ENCODE data around the gene OR10AD1.

OR10AD1 gene

DNA sequence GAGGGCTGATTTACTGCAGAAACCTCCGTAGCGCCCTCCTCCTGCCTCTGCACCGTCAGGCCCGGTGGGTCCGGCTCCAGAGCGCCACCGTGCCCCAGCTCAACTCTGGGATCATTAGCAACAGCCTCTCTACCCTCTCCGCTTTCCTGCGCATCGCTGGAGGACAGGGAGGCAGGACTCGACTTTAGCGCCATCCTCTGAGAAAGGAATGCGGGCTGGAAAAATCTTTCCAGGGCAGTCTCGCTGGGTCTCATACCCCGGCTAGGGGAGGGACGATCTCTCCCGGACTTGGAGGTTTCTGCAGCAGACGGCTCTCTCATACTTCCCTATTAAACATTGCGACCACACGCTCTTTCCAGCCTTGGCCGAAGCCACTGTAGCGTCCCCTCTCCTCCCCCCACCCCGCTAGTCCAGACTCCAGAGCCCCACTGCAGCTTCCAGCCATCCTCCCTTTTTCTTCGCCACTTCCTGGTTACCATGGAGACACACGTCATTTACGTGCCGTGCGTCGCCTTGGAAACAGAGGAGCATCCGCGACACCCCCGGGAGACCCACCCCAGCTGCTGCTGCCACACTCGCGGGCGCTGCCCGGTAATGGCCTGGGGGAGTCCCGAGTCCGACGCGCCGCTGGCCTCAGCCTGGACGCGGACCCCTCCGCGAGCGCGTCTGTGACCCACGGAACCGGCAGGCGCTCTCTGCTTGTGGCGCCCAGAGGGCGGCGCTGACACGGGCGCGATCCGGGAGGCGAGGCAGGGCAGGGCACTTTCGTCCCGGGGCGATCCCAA, 19.8 kb downstream of the OR10AD1 start, which contains the start of gene CCDC184:
TSS of gene CCDC184 (plus strand) at position 554 of the 785 bp plus-strand sequence. CDS start 479 bp downstream, outside the sequence.
- TF ChIP-seq, protein P1, sequence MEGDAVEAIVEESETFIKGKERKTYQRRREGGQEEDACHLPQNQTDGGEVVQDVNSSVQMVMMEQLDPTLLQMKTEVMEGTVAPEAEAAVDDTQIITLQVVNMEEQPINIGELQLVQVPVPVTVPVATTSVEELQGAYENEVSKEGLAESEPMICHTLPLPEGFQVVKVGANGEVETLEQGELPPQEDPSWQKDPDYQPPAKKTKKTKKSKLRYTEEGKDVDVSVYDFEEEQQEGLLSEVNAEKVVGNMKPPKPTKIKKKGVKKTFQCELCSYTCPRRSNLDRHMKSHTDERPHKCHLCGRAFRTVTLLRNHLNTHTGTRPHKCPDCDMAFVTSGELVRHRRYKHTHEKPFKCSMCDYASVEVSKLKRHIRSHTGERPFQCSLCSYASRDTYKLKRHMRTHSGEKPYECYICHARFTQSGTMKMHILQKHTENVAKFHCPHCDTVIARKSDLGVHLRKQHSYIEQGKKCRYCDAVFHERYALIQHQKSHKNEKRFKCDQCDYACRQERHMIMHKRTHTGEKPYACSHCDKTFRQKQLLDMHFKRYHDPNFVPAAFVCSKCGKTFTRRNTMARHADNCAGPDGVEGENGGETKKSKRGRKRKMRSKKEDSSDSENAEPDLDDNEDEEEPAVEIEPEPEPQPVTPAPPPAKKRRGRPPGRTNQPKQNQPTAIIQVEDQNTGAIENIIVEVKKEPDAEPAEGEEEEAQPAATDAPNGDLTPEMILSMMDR (IDR thresholded peaks at IDR 0.05; ENCODE audit: borderline replicate concordance, insufficient read depth, low read depth, low read length), result peak; percentile 55
- peak within 1 kb of the TSS; percentile 71 for H3K4me3 ChIP-seq (ENCODE audit: low read depth, low read length)

DNA sequence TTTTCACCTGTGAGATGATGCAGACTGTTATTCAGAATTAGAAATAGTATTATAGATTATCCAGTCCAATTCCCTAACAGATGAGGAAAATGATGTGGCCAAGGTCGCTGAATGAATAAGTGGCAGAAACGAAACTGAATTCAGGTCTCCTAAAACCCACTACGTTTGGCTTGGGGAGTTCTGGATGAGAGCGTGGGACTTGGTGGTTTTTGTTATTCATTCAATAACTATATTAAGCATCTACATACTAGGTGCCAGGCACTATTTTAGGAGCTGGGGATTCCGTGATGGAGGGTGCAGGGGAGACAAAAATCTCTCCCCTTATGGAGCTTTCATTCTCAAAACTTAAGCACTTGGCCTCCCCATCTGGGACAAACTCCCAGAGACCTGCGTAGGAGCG, 20.5 kb downstream of the OR10AD1 start:
- TF ChIP-seq, protein P1 (IDR thresholded peaks at IDR 0.05; ENCODE audit: borderline replicate concordance, insufficient read depth, low read depth, low read length), result no peak
- H3K4me3 ChIP-seq (ENCODE audit: low read depth, low read length), result peak overlapping the region; percentile 71

DNA sequence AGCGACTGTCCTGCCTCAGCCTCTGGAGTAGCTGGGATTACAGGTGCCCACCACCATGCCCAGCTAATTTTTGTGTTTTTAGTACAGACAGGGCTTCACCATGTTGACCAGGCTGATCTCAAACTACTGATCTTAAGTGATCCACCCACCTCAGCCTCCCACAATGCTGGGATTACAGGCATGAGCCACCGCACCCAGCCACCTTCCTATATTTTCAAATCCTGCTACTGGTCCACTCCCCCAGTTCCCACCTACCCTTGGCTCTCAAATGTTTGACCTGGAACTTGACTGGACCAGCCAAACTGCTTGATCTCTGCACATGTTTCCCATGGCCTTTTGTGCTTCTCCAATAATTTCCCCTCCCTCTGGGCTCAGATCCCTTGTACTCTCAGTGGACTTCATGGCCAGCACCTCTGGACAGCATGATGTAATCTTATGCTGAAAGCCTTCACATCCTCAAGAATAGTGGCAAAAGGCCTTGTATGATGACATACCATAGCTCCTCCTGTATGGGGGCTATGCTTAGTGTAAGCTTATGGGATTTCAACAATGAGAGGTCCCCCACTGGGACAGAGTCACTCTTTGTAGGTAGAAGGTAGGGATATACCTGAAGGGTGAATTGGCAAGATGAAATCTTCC, 22.1 kb downstream of the OR10AD1 start:
- no peak overlapping the region for H3K4me3 ChIP-seq (ENCODE audit: low read depth, low read length)
- TF ChIP-seq, protein P1 (IDR thresholded peaks at IDR 0.05; ENCODE audit: borderline replicate concordance, insufficient read depth, low read depth, low read length), result no peak

DNA sequence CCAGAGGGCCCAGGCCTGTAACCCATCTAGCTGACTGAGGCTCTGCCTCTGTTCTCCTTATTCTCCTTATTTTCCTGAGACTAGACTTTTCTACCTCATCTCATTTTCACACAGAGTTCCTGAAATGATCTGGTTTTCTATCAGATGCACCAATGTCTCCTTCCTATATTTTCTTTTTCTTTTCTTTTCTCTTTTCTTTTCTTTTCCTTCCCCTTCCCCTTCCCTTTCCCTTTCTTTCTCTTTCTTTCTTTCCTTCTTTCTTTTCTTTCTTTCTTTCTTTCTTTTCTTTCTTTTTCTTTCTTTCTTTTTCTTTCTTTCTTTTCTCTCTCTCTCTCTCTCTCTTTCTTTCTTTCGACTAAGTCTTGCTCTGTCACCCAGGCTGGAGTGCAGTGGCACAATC, 22.7 kb downstream of the OR10AD1 start:
- no peak overlapping the region for H3K4me3 ChIP-seq (ENCODE audit: low read depth, low read length)
- TF ChIP-seq, protein P1 (IDR thresholded peaks at IDR 0.05; ENCODE audit: borderline replicate concordance, insufficient read depth, low read depth, low read length), result no peak

DNA sequence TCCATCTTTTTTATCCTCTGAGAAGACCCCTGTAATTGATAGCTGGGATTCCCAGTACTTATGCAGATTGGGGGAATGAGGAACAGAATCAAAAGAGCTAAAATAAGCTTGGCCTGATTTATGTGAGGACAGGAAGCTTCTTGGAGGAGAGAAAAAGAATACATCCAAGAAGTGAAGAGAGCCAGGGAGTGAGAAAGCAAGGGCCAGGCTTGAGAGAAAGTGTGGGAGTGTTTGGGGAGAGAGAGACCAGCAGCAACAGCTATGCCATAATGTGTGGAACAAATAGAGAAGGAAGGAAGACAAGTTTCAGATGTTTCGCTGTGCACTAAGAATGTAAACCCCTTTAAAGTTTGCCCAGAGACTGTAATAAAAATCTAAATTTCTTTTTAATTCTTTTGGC, 23.6 kb downstream of the OR10AD1 start:
- TF ChIP-seq, protein P1 (IDR thresholded peaks at IDR 0.05; ENCODE audit: borderline replicate concordance, insufficient read depth, low read depth, low read length), result no peak

DNA sequence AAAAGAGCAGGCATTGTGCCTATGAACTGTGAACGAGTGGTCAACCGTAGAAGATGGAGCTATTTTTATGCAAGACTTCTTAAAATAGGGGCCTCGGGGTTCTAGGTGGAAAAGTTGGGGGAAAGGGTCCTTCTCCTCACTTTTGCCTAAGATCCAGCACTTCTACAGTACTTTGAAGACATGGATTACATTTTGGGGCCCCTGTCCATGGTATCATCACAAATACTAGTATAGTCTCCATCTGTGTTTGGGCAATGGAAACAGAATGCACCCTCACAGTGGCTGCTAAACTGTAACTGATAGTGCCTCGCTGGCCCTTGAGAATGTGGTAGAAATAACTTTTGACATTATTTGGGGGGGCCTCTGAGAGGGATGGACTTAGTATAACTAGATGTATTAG, 25.1 kb downstream of the OR10AD1 start:
- TF ChIP-seq, protein P1 (IDR thresholded peaks at IDR 0.05; ENCODE audit: borderline replicate concordance, insufficient read depth, low read depth, low read length), result no peak

More for the DNA sequence above, 23.6 kb downstream of the OR10AD1 start:
- H3K4me3 ChIP-seq (ENCODE audit: low read depth, low read length), result no peak overlapping the region

DNA sequence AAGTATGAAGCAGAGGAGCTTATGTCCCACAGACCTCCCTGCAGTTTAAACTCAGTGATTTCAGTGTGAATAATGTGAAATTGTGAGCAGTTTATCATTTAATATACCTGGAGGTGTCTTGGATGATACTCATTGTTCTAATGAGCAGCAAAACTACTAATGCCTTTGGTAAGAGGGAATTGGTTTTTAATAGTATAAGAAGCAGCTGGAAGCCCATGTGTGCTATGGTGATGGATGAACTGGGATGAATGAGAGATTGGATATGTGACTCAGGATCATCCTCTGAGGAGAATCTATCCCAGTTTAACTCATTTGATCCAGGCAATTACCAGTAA, 26.7 kb downstream of the OR10AD1 start:
- H3K4me3 ChIP-seq (ENCODE audit: low read depth, low read length), result no peak overlapping the region
- TF ChIP-seq, protein P1 (IDR thresholded peaks at IDR 0.05; ENCODE audit: borderline replicate concordance, insufficient read depth, low read depth, low read length), result no peak

More for the DNA sequence above, 25.1 kb downstream of the OR10AD1 start:
- no peak overlapping the region for H3K4me3 ChIP-seq (ENCODE audit: low read depth, low read length)

Measured in GM12875 (cell line).